HepG2 (cell line): ENCODE data around the gene LRIG1. TPM values are rescaled to one million over a fixed set of nuclear protein-coding genes. Genes with fewer than 3 reads are reported as not detected.

Experiments used
- ATAC-seq: fragments of 200-7000 bp; cut with Tn5 transposase; 3 replicates; pipeline ENCODE4 v1.9.1; 2020; ENCODE audit warnings: mild to moderate bottlenecking, moderate library complexity
- BruUV-seq: library from RNA; stranded (reverse); fragments of 400-500 nt; replicated peaks from 2 replicates; lab custom pipeline; 2021; lab: Mats Ljungman, UMichigan
- CTCF ChIA-PET: fragments of 300-600 bp; formaldehyde crosslinking; extraction: SDS; loops from one replicate; lab custom pipeline; 2021; ENCODE audit warnings: low total read pairs, inconsistent platforms, low intra/inter-chr PET ratio; lab: Yijun Ruan, JAX
- POLR2A ChIA-PET: fragments of 350-600 bp; sonication (Branson Sonifier 250); formaldehyde crosslinking; loops from one replicate; lab custom pipeline; 2020; ENCODE audit warnings: antibody characterized with exemption, inconsistent platforms; lab: Yijun Ruan, JAX
- DNase-seq: peaks from one replicate; pipeline ENCODE4 v3.0.0-alpha.2; 2015; ENCODE audit warnings: low spot score
- FAIRE-seq: peaks from 3 replicates; lab custom pipeline; 2011; peaks lifted over from hg19 to GRCh38; lab: Jason Lieb, UNC
- H2AFZ ChIP-seq: one replicate; pipeline ENCODE4 v1.6.1; 2011; ENCODE audit warnings: low read length, inconsistent platforms
- H3K27ac ChIP-seq: fragments of 300-600 bp; 3 replicates; pipeline ENCODE4 v1.8.0; 2011; ENCODE audit warnings: mixed run types, mild to moderate bottlenecking, mixed read lengths, low read length, inconsistent platforms; ENCODE audit not compliant: insufficient read depth; ENCODE audit errors: extremely low read length
- H3K27me3 ChIP-seq, 2 experiments: fragments of 200-600 bp in 1 of 2; 2 replicates in 1 of 2; 3 replicates in 1 of 2; pipeline versions ENCODE4 v1.6.0 to v1.8.0; 2011; ENCODE audit warnings: low read length in 2 of 2, mild to moderate bottlenecking in 2 of 2, moderate library complexity in 2 of 2, inconsistent platforms in 1 of 2; ENCODE audit not compliant: insufficient read depth in 2 of 2, control insufficient read depth in 1 of 2
- H3K36me3 ChIP-seq, 2 experiments: fragments of 200-600 bp in 1 of 2; replicated peaks in 1 of 2; 2 replicates in 1 of 2; 3 replicates in 1 of 2; pipeline versions ENCODE4 v1.5.1 to v1.8.0; 2011; ENCODE audit warnings: low read length in 2 of 2, inconsistent platforms in 1 of 2; ENCODE audit not compliant: insufficient read depth in 2 of 2, control insufficient read depth in 1 of 2
- H3K4me1 ChIP-seq: 2 replicates; pipeline ENCODE4 v1.5.1; 2012; ENCODE audit warnings: low read length, inconsistent platforms; ENCODE audit not compliant: insufficient read depth
- H3K4me2 ChIP-seq: 2 replicates; pipeline ENCODE4 v1.6.0; 2011; ENCODE audit warnings: low read depth, low read length, inconsistent platforms
- H3K4me3 ChIP-seq, 3 experiments: fragments of 200-600 bp in 1 of 3; sonication (generic), shearing (Covaris generic) in 1 of 3; replicated peaks in 1 of 3; 2 replicates each; pipeline ENCODE4 v1.5.1; 2011 to 2016; ENCODE audit warnings: low read length in 3 of 3, inconsistent platforms in 2 of 3, low read depth in 2 of 3, mild to moderate bottlenecking in 2 of 3, control low read depth in 1 of 3, mixed read lengths in 1 of 3; ENCODE audit not compliant: insufficient read depth in 1 of 3
- H3K79me2 ChIP-seq: one replicate; pipeline ENCODE4 v1.6.1; 2011; ENCODE audit warnings: low read length, inconsistent platforms; ENCODE audit not compliant: insufficient read depth
- H3K9ac ChIP-seq: 2 replicates; pipeline ENCODE4 v1.6.0; 2011; ENCODE audit warnings: mild to moderate bottlenecking, low read depth, low read length, inconsistent platforms; ENCODE audit not compliant: insufficient read depth
- H3K9me3 ChIP-seq: 2 replicates; pipeline ENCODE4 v1.5.1; 2012; ENCODE audit warnings: mild to moderate bottlenecking, low read length
- H4K20me1 ChIP-seq: 2 replicates; pipeline ENCODE4 v1.6.0; 2011; ENCODE audit warnings: inconsistent platforms, mild to moderate bottlenecking, low read length, moderate library complexity; ENCODE audit not compliant: insufficient read depth
- ELF3 ChIP-seq: IDR thresholded peaks from 2 replicates; pipeline ENCODE4 v1.6.1; 2016; ENCODE audit warnings: missing genetic modification reagents, missing compliant biosample characterization
- GFI1 ChIP-seq: sonication (generic); formaldehyde crosslinking; IDR thresholded peaks from 2 replicates; pipeline ENCODE4 v1.5.0; 2020; ENCODE audit warnings: missing genetic modification reagents, mild to moderate bottlenecking, borderline replicate concordance
- SALL1 ChIP-seq: sonication (generic); formaldehyde crosslinking; IDR thresholded peaks from 2 replicates; pipeline ENCODE4 v1.8.0; 2022; ENCODE audit warnings: mild to moderate bottlenecking, missing genetic modification reagents
- SETDB1 ChIP-seq: sonication (generic); formaldehyde crosslinking; IDR thresholded peaks from 2 replicates; pipeline ENCODE4 v1.5.1; 2020; ENCODE audit warnings: missing genetic modification reagents, mild to moderate bottlenecking, borderline replicate concordance
- SIX4 ChIP-seq: sonication (generic); formaldehyde crosslinking; IDR thresholded peaks from 2 replicates; pipeline ENCODE4 v1.4.0; 2020; ENCODE audit warnings: missing genetic modification reagents
- TBX3 ChIP-seq: fragments of 450-650 bp; IDR thresholded peaks from 2 replicates; pipeline ENCODE4 v1.6.1; 2017; ENCODE audit warnings: antibody characterized with exemption, mild to moderate bottlenecking, inconsistent platforms, borderline replicate concordance
- TERF1 ChIP-seq: sonication (generic); formaldehyde crosslinking; IDR thresholded peaks from 2 replicates; pipeline ENCODE4 v1.8.0; 2022; ENCODE audit warnings: mild to moderate bottlenecking, missing genetic modification reagents, moderate library complexity
- THAP8 ChIP-seq: sonication (generic); formaldehyde crosslinking; IDR thresholded peaks from 2 replicates; pipeline ENCODE4 v1.5.1; 2020; ENCODE audit warnings: missing genetic modification reagents, mild to moderate bottlenecking, borderline replicate concordance
- TRAFD1 ChIP-seq: sonication (generic); formaldehyde crosslinking; IDR thresholded peaks from 2 replicates; pipeline ENCODE4 v1.5.1; 2020; ENCODE audit warnings: missing genetic modification reagents, mild to moderate bottlenecking, borderline replicate concordance
- ZBTB14 ChIP-seq: sonication (generic); formaldehyde crosslinking; IDR thresholded peaks from 2 replicates; pipeline ENCODE4 v1.4.0; 2020; ENCODE audit warnings: missing genetic modification reagents
- ZBTB2 ChIP-seq: sonication (generic); formaldehyde crosslinking; IDR thresholded peaks from 2 replicates; pipeline ENCODE4 v1.8.0; 2022; ENCODE audit warnings: low read depth, missing genetic modification reagents
- ZNF260 ChIP-seq: sonication (generic); formaldehyde crosslinking; IDR thresholded peaks from 2 replicates; pipeline ENCODE4 v1.4.0; 2020; ENCODE audit warnings: missing genetic modification reagents, low read depth, mild to moderate bottlenecking, borderline replicate concordance
- ZNF441 ChIP-seq: sonication (generic); formaldehyde crosslinking; IDR thresholded peaks from 2 replicates; pipeline ENCODE4 v1.7.0; 2021; ENCODE audit warnings: missing genetic modification reagents, borderline replicate concordance
- ZSCAN20 ChIP-seq: sonication (generic); formaldehyde crosslinking; IDR thresholded peaks from 2 replicates; pipeline ENCODE4 v1.4.0; 2020; ENCODE audit warnings: missing genetic modification reagents, mild to moderate bottlenecking, borderline replicate concordance
- WGBS: methylation state at CpG from one replicate; pipeline ENCODE4 v1.1.6; 2017; ENCODE audit warnings: low lambda C conversion rate; 5-methylcytosine and 5-hydroxymethylcytosine counted together
- in situ Hi-C: cut with HindIII; loops from 2 replicates; pipeline ENCODE4 v1.10.0; 2017; ENCODE audit warnings: low pct_unique_long_range_greater_than_20kb; ENCODE audit not compliant: extremely low pct_ligation_motif_present
- intact Hi-C: fragments of 100-400 bp; cut with micrococcal nuclease; formaldehyde crosslinking; loops from one replicate; pipeline ENCODE4 v1.10.0; 2022; ENCODE audit not compliant: unreplicated experiment
- polyA plus RNA-seq, 8 experiments: library from polyadenylated mRNA; depleted of rRNA in 3 of 8; stranded (reverse) in 7 of 8; unstranded in 1 of 8; fragments of >200 nt; fragmentation: Illumina TruSeq in 4 of 8; extraction: Trizol in 4 of 8; gene quantifications; 2 replicates each; pipeline versions ENCODE4 v1.2.1 to v1.2.3, GENCODE V29; 2011 to 2016; ENCODE audit warnings: low read depth in 4 of 8, missing spikeins in 1 of 8, mixed read lengths in 1 of 8; ENCODE audit not compliant: insufficient read depth in 1 of 8
- total RNA-seq, 5 experiments: library from RNA; depleted of rRNA; stranded (reverse); fragments of >200 nt; fragmentation: Illumina TruSeq; extraction: Trizol; gene quantifications; 2 replicates each; pipeline ENCODE4 v1.2.3, GENCODE V29; 2016; ENCODE audit warnings: low read depth in 1 of 5

LRIG1 gene
- total and polyA plus RNA-seq, 2 of the 13 experiments (the other 11 are each of a cell fraction or from before 2014, with no cell fraction given): 17.8 to 24.8 TPM

- H4K20me1 ChIP-seq: no peaks in the 10 kb centered on the region
- peak overlapping the region; percentile 58 for H3K27ac ChIP-seq
- ChIA-PET CTCF (no interaction called here), POLR2A (interaction anchor here (1.1 to 2.1 kb wide), 4 partner anchors 9 to 366 kb away, joined by 3 to 13 read pairs (median 4); no protein-coding TSS in a partner anchor)
- no TSS peak for BruUV-seq
- peak overlapping the region; percentile 45 for H3K4me2 ChIP-seq
- peaks cover 34% of the 10 kb centered on the region for H3K4me1 ChIP-seq
- peak overlapping the region in 1 of 3 experiments; percentile 7; a peak in 1 of 6 replicates for H3K4me3 ChIP-seq
- peaks cover 3 to 13% of the 10 kb centered on the region in 2 experiments; a peak in 3 of 5 replicates for H3K36me3 ChIP-seq
- H2AFZ ChIP-seq: no peak overlapping the region
- ATAC-seq (peak; percentile 89), FAIRE-seq (peak; percentile 95), DNase-seq (peak; percentile 75)
- WGBS: 70% methylated on average over 13 of the region's 13 CpGs
- no peaks in the 10 kb centered on the region for H3K27me3 ChIP-seq
- H3K9me3 ChIP-seq: no peaks in the 10 kb centered on the region
- no peaks in the 10 kb centered on the region for H3K79me2 ChIP-seq
- intact Hi-C loops: loop anchor here (5.0 kb wide), 1 partner anchor 60 kb away; the partner anchor contains the start of gene LRIG1
- in situ Hi-C loops: no loop called here
- H3K9ac ChIP-seq: 0 out of 2 replicates have a peak overlapping the region, but pooled peaks have one; percentile 41
- no peak for TF ChIP-seq TERF1 (CRISPR knock-in tag)
- TF ChIP-seq ELF3 (CRISPR knock-in tag): peak; percentile 84
- TF ChIP-seq ZSCAN20 (CRISPR knock-in tag): no peak
- TF ChIP-seq TRAFD1 (CRISPR knock-in tag): no peak
- TF ChIP-seq SIX4 (CRISPR knock-in tag): no peak
- peak; percentile 61 for TF ChIP-seq SALL1 (CRISPR knock-in tag)
- no peak for TF ChIP-seq ZNF441 (CRISPR knock-in tag)
- no peak for TF ChIP-seq TBX3
- peak; percentile 62; the same call in 1 of the 2 replicates for TF ChIP-seq GFI1 (CRISPR knock-in tag)
- no peak for TF ChIP-seq ZBTB14
- TF ChIP-seq SETDB1 (CRISPR knock-in tag): no peak
- TF ChIP-seq ZNF260 (CRISPR knock-in tag): no peak
- no peak for TF ChIP-seq THAP8 (CRISPR knock-in tag)
- TF ChIP-seq ZBTB2 (CRISPR knock-in tag): 0 out of 2 replicates have a peak, but pooled peaks have one; percentile 5
Observed at GRCh38 chr3:66442254-66443117, 58.3 kb downstream of the LRIG1 start.
